Fibroblast of skin of back (primary cell): ENCODE data around the gene SPEF1.

Source experiments
- DNase-seq: peaks from one replicate; pipeline ENCODE4 v3.0.0-alpha.2; 2013

The SPEF1 gene

DNA sequence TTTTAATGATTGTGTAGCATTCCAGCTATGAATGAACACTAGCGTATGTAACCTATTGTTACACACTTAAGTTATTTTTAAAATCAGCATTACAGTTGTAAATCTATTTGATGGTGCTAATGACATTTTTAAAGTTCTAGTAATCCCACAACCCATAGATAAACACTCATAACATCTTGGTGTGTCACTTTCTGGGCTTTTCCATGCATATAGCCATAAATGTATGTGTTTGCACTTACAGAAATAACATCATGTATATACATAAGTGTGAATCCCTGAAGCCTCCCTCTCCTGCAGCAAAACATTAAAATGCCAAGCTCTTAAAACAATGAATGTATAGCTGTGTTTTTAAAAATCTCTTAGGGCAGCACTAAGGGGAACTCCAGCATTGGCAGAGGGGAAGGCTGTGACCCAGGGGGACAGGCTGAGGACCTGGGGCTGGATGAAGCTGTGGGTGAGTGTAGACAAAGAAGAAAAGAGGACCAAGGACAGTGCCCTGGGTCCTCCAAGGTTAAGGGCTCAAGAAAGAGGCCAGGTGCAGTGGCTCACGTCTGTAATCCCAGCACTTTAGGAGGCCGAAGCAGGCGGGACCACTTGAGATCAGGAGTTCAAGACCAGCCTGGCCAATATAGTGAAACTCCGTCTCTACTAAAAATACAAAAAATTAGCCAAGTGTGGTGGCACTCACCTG, 6.2 kb upstream of the SPEF1 start:
- peak; percentile 33 for DNase-seq

DNA sequence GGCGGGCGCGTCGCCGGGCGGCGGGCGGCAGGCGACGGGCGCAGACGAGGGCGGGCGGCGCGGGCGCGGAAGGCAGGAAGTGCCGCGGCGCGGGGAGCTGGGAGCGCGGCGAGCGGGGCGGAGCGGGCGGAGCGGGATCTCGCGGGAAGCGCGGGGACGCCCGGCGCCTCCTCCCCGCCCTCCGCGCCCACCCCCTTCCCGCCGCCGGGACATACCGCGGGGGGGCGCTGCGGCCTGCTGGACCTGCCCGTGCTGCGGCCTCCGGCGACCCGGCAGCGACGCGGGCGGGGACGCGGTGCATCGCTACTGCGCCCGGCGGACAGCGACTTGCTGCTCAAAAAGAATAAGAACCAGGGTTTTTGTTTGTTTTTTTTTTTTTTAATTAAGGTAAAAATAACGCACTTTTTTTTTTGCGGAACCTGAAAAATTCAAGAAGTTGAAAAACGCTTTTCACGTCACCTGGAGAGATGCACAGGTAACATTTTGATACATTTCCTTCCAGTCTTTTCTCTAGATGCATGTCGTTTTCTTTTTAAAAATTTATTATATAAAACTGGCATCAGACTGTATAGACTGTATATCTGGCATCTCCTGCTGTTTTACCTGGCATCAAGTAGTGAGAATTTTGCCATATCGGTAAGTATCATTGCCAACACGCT, 5.5 kb upstream of the SPEF1 start, which contains the start of gene CENPB:
Gene CENPB (minus strand): TSS at position 76 of the 659 bp plus-strand sequence. CDS start 257 bp downstream, outside the sequence.
- DNase-seq: peak; percentile 85

DNA sequence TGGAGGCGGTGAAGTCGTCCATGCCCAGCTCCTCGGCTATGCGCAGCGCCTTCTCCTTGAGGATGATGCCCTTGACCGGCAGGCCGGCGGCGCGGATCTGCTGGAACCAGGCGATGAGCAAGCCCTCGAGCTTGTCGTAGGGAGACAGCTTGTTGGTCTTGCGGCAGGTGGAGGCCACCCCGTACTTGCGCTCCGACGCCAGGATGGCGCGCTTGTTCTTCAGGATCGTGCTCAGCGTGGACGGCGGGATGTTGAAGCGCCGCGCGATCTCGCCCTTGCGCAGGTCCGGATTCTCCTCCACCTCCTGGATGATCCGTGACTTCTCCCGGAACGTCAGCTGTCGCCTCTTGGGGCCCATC, 4.9 kb upstream of the SPEF1 start:
- DNase-seq: peak; percentile 55

DNA sequence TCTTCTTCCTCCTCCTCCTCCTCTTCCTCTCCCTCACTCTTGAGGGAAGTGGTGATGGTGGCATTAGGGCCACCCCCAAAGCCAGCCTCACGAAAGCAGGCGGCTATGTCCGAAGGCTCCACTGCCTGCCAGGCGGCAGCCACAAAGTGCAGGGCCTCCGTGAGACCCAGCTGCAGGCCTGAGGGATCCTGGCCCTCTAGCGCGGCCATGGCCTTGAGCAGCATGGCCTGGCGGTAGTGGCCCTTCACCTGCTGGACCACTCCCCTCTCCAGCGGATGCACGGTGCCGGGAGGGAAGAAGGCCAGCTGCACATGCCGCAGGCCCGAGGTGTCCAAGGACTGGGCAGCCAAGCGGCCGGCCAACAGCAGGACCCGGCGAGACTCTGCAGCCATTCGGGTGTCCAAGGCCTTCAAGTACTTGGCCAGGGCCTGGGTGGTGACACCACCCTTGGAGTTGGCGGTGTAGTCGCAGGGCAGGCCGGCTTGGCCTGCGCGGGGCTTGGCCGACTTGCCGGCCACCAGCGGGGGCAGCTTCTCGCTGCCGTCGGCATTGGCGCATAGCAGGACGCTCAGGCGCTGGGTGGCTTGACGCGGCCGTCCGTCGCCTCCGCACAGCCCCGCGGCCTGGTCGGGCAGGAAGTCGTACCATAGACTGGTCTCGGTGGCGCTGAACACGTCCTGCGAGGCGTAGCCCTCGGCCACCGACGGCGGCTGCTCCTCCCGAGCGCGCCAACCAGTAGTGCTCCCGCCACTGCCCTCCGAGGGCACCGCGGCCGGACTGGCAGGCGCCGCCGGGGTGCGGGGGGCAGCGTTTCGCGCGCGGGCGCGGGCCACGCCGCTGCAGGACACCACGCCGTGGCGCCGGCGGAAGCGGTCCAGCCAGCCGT, 4.2 kb upstream of the SPEF1 start:
- DNase-seq: peak; percentile 29

DNA sequence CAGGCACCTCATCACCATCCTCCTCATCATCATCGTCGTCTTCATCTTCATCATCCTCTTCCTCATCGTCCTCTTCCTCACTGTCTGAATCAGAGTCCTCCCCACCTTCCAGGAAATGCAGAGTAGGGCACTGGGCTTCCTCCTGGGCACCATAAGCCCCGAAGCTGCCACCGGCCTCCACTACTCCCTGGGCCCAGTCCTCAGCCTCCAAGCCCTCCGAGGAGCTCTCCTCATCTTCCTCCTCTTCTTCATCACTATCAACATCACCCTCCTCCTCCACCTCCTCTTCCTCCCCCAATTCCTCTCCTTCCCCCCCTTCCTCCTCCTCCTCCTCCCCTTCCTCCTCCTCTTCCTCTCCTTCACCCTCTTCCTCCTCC, 3.6 kb upstream of the SPEF1 start:
- no peak for DNase-seq

DNA sequence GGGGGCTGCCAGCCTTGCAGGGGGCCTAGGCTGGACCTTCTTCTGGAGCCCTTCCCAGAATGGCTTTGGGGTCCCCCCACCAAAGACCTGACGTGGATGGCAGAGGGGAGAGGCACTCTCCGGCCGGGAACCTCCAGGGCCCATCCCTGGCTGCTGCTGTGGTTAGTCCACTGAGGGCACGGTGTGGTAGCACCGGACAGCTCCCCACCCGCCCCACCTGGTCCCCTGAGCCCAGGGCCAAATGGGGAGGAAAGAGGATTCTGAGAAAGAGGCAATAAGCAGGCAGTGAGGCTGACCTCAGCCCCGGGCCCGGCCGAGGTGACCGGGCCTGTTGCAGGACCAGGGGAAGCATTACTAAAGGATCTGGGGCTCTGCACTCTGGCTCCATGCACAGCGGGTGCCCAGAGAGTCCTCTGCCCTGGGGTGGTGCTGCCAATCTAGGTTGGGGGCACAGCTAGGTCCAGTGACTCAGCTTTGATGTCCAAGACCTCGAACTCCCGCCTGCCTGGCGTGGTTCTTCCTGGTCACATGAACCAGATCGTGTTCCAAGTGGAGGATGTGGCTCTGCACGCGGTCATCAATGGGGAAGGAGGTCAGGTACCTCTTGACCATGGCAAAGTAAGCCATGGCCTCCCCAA, 3.1 kb upstream of the SPEF1 start:
- DNase-seq: no peak

DNA sequence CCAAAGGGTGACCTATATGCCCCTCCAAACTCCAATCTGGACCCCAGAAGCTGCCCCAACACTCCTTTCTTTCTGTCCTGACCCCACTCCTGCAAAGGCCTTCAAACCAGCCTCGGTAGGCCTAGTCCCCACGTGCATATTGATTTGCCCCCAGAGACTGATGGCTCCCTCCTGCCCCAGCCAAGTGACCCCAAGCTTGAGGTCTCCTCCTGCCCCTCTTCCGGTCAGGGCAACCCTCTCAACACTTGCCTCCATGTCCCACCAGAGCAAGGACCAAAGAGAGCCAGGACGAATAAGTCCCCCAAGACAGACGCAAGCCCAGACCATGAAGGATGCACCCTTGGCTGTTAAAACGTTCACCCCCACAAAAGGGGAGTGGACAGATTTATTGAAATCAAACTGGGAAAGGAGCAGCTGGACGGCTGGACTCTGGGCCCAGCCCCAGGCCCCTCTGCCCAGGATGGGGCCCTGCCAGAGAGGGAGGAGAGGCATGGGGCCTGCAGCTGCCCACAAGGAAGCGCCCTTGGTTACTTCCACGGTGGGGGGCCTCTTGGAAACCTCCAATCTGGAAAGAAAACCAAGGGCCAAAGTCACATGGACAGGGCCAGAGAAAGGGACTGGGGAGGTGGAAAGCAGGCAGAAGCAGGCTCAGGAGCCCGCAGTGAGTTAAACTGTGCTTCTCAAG, 2.4 kb upstream of the SPEF1 start:
- DNase-seq: no peak

DNA sequence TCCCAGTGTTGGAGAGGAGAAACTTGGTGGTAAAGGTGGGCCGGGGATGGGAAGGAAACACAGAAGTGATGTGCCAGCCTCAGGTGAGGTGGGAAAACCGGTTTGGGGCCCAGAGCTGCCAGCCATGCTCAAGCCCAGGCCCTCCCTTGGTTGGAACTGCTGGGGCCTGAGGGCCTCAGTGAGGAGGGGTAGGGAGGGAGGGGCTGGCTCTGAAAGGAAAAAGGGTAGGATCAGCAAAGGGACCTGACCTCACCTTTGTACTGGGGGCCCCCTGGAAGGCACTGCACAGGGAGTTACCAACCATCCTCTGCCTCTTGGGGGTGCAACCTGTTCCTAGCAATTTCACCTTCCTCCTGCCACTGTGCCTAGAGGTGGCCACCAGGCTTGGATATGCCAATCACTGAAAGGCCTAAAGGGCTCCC, 1.8 kb upstream of the SPEF1 start:
- DNase-seq: no peak

DNA sequence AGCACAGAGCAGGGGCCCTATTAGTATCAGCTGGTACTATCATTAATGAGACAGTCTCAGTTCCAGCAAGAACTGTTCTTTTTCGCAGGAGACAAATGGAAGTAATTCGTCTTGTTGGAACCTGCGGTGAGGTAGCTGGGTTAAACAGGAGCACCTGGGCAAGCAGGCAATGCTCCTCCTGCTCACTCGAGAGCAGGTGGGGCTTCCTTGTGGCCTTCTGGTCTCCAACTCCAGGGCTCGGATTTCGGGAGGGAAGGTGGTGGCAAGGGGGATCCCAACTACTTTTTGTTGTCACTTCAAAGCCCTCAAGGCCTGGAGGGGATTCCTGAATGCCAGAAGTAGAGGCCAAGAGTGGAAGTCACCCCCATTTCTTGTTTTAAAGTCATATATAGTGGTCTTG, 1.3 kb upstream of the SPEF1 start:
- no peak for DNase-seq

DNA sequence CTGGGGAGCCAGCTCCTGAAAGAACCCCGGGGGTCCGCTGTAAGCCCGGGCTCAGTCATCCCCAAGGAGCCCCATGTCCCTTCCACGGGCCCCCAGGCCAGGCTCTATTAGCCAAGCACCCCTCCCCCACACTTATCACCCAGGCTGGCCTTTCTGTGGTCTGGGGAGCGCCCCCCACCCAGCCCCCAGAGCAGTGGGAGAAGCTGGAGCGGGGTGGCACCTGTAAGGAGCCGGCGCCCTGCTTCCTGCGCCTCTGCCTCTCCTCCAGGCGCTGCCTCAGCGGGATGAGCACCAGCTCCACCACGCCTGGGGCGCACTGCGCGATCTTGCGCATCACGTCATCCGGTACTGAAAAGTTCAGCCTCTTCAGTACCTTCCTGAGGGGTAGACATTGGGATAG, 2.3 kb downstream of the SPEF1 start:
- no peak for DNase-seq

DNA sequence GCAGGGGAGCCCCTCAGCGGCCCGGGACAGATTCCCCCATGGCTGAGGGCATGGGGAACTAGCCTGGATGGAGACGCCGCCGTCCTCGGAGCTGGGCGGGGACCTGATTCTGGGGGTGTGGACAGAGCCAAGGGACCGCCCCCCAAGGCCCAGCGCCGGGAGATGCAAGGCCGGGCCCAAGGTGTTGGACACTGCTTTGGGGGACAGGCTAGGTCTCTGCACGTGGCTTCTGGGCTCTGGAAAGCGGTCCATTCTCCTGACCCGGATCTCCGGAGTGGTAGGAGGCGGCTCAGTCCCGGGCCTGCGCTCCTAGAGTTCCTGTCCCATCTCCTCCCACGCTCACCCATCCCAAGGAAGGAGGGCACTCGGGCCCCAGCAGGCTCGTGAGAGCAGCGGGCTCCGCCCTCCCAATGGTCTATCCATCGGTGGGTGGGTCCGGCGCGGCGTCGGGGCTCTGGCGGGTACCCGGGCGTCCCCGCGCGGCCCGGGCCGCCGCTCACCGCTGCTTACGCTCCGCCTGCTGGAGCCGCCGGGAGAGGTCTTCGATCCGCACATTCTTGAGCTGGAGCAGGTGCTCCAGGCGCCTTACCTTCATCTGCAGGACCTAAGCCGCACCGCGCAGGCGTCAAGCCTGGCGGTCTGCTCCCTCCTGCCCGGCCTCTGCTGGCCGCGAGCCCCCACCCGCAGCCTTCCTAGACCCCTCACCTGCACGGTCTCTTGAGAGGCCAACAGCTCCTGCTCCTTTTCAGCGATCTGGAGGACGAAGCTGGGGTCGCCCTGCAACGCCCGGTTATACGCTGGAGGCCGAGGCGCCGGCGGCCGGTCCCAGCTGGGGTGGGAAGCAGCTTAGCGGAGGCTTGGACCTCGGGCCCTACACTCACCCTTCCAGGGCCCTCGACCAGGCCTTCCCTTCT, 3.3 kb downstream of the SPEF1 start:
- DNase-seq: peak; percentile 46

DNA sequence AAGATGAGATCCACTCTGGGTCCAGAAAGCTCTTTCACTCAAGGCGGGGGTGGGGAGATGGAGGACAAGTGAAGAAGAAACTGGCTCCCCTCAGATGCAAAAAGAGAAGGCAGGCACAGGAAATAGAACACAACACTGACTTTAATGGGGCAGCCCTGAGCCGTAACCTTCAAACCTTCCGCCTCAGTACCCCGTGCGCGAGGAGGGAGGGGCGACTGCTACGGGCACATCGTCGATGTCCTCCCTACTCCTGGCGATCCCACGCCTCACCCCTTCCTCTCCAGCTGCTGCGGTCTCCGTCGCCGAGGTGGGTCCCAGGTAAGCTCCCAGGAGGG, 3.9 kb downstream of the SPEF1 start:
- DNase-seq: no peak

DNA sequence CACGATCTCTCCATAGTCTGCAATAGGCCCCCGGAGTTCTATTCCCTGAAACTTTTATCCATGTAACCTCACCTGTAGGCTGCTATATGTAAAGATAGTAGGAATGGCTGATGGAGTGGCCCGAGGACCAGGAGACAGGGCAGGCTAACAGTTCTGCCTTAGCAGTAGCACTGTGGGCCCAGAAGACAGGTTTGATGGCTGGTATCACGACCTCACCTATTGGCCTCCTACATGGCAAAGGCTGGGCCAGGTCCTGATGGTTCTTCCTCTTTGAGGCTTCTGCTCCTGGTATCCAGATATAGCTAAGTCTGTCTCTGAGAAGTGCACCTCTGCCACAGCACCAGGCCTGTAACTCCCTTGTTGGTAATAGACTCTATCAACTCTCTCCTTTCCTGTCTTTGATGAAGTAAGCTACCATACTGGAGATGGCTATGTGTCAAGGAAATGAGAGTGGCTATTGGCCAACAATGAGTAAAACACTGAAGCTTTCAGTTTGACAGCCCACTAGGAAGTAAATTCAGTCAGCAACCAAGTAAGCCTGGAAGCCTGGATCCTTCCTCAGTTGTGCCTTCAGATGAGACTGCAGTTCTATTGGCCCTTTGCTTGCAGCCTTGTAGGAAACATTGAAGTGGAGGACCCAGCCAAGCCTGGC, 5.7 kb downstream of the SPEF1 start:
- no peak for DNase-seq

DNA sequence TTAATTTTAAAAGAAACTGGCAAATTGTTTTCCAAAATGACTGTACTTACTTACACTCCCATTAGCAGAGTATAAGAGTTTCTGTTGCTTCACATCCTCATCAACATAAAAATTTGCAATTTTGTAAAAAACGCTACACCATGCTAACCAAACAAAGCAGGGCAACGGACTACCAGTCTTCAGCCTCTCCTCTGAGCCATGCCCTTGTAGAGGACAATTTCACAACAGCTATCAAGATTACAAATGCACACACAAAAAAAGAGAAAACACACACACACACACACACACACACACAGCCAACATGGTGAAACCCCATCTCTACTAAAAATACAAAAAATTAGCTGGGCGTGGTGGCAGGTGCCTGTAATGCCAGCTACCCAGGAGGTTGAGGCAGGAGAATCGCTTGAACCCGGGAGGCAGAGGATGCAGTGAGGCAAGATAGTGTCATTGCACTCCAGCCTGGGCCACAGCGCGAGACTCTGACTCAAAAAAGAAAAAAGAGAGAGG, 9.6 kb downstream of the SPEF1 start:
- no peak for DNase-seq

DNA sequence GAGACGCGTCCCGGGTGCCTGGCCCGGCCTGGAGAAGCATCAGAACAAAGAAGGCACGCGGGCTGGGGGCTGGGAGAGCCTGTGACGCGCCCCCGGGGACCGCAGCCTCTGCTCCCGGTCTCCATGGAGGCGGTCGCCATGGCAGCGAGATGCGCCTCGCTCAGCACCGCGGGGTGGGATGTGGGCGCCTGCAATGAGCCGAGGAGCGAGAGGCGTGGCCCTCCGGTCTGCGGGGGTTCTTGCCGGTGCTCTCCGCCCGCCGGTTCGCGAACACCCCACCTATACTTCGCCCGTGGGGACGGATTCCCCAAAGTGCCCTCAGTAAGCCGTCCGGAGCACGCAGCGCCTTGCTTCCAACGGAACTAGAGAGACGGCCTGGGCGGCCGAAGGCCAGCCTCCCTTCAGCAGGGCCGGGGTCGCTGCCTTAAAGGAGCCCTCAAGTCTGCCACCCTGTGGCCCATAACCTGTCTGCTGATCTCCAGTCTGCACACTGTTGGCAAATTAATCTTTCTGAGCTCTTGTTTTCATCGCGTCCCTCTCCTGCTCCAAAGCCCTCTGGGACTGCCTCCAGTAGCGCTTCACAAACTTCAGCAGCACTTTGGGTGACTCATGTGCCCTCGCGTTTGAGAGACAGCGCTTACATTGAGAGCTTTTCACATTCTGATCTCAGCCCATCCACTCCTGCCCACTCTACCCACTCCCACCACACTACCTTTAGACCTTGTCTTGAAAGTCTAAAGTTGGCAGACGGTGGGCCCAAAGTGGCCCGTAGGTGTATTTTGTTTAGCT, 12.7 kb downstream of the SPEF1 start:
- DNase-seq: peak; percentile 90

DNA sequence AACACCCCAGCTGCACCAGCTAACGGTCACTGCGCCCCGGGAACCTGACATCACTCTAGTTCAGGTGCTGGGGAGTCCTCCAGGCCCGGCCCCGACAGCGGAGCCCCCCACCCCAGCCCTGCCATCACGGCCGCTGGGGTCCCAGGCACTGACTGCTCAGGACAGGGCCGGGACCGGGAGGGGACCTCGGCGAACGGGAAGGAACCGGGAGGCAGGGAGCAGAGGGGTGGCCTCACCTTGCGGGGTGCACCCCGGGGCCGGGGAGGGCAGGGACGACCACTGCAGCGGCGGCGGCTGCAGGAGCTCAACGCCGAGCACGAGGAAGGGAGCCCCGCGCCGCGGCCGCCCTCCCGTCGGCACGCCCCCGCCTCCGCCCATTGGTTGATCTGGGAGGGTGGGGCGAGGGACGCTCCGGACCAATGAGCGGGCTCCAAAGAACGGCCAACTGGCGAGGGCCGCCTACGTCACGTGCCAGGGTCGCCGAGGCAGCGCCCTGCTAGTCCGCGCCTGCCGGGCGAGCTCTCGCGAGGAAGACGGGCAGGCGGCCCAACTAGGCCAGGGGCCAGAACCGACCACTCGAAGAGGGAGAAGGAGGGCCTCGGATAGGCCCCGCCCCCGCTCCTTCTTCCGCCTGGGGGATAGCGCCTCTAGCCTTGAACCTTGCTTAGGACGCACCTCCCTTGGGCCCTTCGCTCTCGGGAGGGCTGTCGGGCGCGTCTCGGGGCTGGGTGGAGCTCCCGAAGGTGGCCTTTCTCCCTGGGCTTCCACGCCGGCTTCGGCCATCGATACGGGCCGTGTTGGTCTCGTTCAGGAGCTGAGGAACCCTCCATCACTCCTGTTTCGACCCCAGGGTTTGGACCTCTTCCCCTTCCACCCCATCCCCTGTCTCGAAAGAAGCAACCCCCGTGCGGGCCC, 13.6 kb downstream of the SPEF1 start, which contains the start of gene ADISSP:
Gene ADISSP (minus strand): TSS at position 327 of the 915 bp plus-strand sequence. CDS start 7,653 bp downstream, outside the sequence.
- peak; percentile 98 for DNase-seq

DNA sequence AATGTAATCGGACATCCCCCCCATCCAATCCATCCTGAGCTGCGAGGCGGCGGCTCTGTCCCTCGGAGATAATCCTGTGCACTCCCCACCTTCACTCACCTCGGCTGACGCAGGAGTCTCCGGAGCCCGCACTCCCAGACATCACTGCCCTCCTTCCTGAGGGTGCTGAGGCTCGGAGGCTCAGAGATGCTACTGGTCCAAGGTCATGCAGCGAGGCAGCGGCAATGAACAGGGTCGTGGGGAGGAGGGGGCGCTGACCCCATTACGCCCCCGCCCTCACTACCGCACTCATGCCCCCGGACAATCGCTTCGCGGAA, 14.2 kb downstream of the SPEF1 start:
- DNase-seq: no peak

DNA sequence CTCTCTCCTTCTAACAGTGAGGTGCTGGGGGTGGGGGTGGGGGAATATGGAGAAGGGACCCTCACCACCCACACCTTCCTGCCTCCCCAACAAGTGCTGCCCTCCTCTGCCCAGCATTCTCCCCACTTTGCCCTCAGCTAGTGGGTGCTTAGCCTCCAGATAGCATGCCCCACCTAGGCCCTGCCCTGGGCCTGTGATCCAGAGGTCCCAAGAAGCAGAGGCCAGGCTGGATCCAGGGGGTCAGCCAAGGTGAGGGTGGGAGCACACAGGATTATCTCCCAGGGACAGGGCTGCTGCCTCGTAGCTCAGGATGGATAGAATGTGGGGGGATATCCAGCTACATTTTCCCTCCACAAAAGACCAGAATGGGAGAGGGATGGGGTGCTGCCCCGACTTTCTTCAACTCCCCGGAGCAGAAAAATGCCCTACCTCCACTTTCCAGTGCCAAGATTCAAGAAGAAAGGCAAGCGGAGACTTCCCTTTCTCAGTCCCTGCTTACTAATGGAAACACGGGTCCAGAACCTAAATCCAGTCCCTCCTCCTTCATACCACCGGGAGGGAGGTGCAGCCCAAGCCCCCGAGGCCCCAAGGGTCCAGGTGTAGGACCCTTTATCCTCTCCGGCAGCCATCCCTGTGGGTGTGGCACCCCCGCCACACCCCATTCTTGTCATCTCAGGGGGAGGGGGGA, 14.7 kb downstream of the SPEF1 start:
- DNase-seq: no peak
